ENCODE data around the gene L1CAM. TPM values are rescaled to one million over a fixed set of nuclear protein-coding genes. Genes with fewer than 3 reads are reported as not detected.

Gene L1CAM
- total RNA-seq, 5 donors from 2014 or later (not counting 1 experiment from before 2014, with no cell fraction given), result 1.4 to 6.0 (median 4.0) TPM

DNA sequence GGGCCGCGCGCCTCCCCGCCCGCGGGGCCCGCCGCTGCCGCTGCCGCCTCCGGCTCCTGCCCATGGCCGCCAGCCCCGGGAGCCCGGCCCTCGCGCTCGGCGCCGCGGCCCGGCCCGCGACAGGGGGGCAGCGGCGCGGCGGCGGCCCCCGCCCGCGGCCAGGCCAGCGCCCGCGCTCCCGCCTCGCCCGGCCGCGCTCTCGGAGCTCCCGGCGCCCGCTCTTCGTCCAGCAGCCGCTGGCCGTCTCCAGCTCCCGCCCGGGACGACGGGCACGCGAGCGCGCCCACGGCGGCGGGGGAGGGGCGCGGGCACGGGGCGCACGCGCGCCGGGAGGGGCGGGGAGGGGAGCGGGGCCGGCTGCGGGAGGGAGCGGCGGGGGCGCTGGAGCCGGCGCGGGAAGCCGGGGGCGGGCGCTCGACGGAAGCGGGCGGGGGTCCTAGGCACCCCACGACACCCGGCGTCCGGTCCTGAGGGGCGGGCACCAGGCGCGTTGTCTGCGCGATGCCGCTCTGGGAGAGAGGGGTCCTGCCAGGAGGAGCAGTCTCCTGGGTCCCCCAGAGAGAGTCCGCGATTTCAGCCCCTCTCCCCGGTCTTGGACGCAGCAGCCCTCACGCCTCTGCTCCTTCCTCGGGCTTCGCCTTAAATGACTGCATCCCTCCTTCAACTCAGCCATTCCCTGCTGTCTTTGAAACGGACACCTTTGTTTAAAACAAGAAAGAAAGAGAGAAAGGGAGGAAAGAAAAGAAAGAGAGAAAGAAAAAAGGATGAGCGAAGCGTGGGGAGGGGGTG lies 55.1 kb downstream of the L1CAM start:
- no peak overlapping the region for H3K27ac ChIP-seq (ENCODE audit: low read length)
- Mint-ChIP-seq H3K36me3 (no peaks in the 10 kb centered on the region), H3K4me3 (peak overlapping the region; percentile 31 to 64 (median 58)), H3K9me3 (no peaks in the 10 kb centered on the region), H3K27ac (no peak overlapping the region), H3K4me1 (peaks cover 13 to 23% (median 18%) of the 10 kb centered on the region in 3 donors), H3K27me3 (peaks cover 5 to 13% of the 10 kb centered on the region in 2 donors)
- H3K36me3 ChIP-seq (ENCODE audit: control insufficient read depth in 2 of 2, extremely low read depth in 1 of 2, insufficient read depth in 1 of 2, low read length in 1 of 2), result no peaks in the 10 kb centered on the region
- ATAC-seq (replicated peaks in 1 of 4) (peak in 1 of 4 experiments; percentile 36), DNase-seq (no peak)
- peak overlapping the region in 1 of 2 donors; percentile 21 for H3K4me3 ChIP-seq (ENCODE audit: control insufficient read depth in 1 of 2, extremely low read depth in 1 of 2, low read length in 1 of 2)
- peaks cover 0 to 10% of the 10 kb centered on the region in 2 experiments for H3K27me3 ChIP-seq (replicated peaks in 1 of 2; ENCODE audit: control insufficient read depth in 2 of 2, extremely low read depth in 1 of 2, insufficient read depth in 2 of 2, low read length in 1 of 2)
- ChIA-PET POLR2A (no interaction called here), CTCF (no interaction called here)
- H3K4me1 ChIP-seq (ENCODE audit: control insufficient read depth in 1 of 2, extremely low read depth in 1 of 2, insufficient read depth in 2 of 2, low read length in 2 of 2), result peaks cover 0 to 23% of the 10 kb centered on the region in 2 experiments
- 1% methylated on average over 40 of the region's 102 CpGs for WGBS (ENCODE audit: insufficient coverage)
- no peaks in the 10 kb centered on the region for H3K9me3 ChIP-seq

GRCh38 chrX:153829799-153830639 lies 56.0 kb downstream of the L1CAM start, which contains the start of gene PDZD4:
TSS of gene PDZD4 (minus strand) at chrX:153830544. CDS start at chrX:153830298, 246 bp downstream.
- ATAC-seq (replicated peaks in 1 of 4), result peak; percentile 51 to 68 (median 54)
- ChIA-PET POLR2A (no interaction called here), CTCF (no interaction called here)
- Histone ChIP-seq H3K27me3 (replicated peaks in 1 of 2; ENCODE audit: control insufficient read depth in 2 of 2, extremely low read depth in 1 of 2, insufficient read depth in 2 of 2, low read length in 1 of 2) (peaks cover 0 to 10% of the 10 kb centered on the region in 2 experiments), H3K4me3 (ENCODE audit: control insufficient read depth in 1 of 2, extremely low read depth in 1 of 2, low read length in 1 of 2) (peak within 1 kb of the TSS in 1 of 2 donors; percentile 37), H3K4me1 (ENCODE audit: control insufficient read depth in 1 of 2, extremely low read depth in 1 of 2, insufficient read depth in 2 of 2, low read length in 2 of 2) (peaks cover 0 to 25% of the 10 kb centered on the region in 2 experiments), H3K27ac (ENCODE audit: low read length) (no peak within 1 kb of the TSS), H3K9me3 (no peaks in the 10 kb centered on the region), H3K36me3 (ENCODE audit: control insufficient read depth in 2 of 2, extremely low read depth in 1 of 2, insufficient read depth in 1 of 2, low read length in 1 of 2) (no peaks in the 10 kb centered on the region)
- WGBS (ENCODE audit: insufficient coverage), result 1% methylated on average over 24 of the region's 97 CpGs
- Mint-ChIP-seq H3K27ac (peak within 1 kb of the TSS in 1 of 2 donors; percentile 65), H3K4me1 (peaks cover 16 to 23% (median 20%) of the 10 kb centered on the region in 3 donors), H3K4me3 (peak within 1 kb of the TSS; percentile 59 to 73 (median 66)), H3K9me3 (no peaks in the 10 kb centered on the region), H3K36me3 (no peaks in the 10 kb centered on the region), H3K27me3 (peaks cover 5 to 13% of the 10 kb centered on the region in 2 donors)
- peak in 2 of 35 experiments; percentile 12 to 33 for DNase-seq

DNA sequence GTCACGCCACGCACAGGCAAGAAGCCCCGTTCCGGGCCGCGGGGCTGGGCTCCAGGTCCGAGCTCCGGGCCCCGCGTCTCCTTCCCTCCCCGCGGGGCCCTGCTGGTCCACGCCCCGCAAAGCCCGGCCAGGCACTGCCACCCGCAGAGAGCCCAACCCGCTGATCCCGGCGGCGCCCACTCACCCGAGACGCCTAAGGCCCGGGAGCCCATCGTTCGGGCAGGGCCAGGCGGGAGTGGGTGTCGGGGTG lies 56.5 kb downstream of the L1CAM start:
- Histone ChIP-seq H3K27ac (ENCODE audit: low read length) (no peak overlapping the region), H3K4me1 (ENCODE audit: control insufficient read depth in 1 of 2, extremely low read depth in 1 of 2, insufficient read depth in 2 of 2, low read length in 2 of 2) (peaks cover 0 to 28% of the 10 kb centered on the region in 2 experiments), H3K9me3 (no peaks in the 10 kb centered on the region), H3K4me3 (ENCODE audit: control insufficient read depth in 1 of 2, extremely low read depth in 1 of 2, low read length in 1 of 2) (peak overlapping the region in 1 of 2 donors; percentile 37), H3K27me3 (replicated peaks in 1 of 2; ENCODE audit: control insufficient read depth in 2 of 2, extremely low read depth in 1 of 2, insufficient read depth in 2 of 2, low read length in 1 of 2) (peaks cover 0 to 10% of the 10 kb centered on the region in 2 experiments), H3K36me3 (ENCODE audit: control insufficient read depth in 2 of 2, extremely low read depth in 1 of 2, insufficient read depth in 1 of 2, low read length in 1 of 2) (no peaks in the 10 kb centered on the region)
- Mint-ChIP-seq H3K27ac (no peak overlapping the region), H3K9me3 (no peaks in the 10 kb centered on the region), H3K36me3 (no peaks in the 10 kb centered on the region), H3K4me1 (peaks cover 16 to 23% (median 20%) of the 10 kb centered on the region in 3 donors), H3K4me3 (peak overlapping the region; percentile 46 to 73 (median 66)), H3K27me3 (peaks cover 5 to 13% of the 10 kb centered on the region in 2 donors)
- ATAC-seq (replicated peaks in 1 of 4), result peak in 3 of 4 experiments; percentile 25 to 33 (median 30)
- 0% methylated on average over 4 of the region's 27 CpGs for WGBS (ENCODE audit: insufficient coverage)
- ChIA-PET CTCF (no interaction called here), POLR2A (interaction anchor here in 1 of 2 donors (1.0 kb wide), 1 partner anchor 716 kb away, joined by 11 read pairs; no protein-coding TSS in a partner anchor)
- DNase-seq, result no peak

GRCh38 chrX:153828723-153829548 lies 57.0 kb downstream of the L1CAM start:
- Histone ChIP-seq H3K27me3 (replicated peaks in 1 of 2; ENCODE audit: control insufficient read depth in 2 of 2, extremely low read depth in 1 of 2, insufficient read depth in 2 of 2, low read length in 1 of 2) (peaks cover 0 to 10% of the 10 kb centered on the region in 2 experiments), H3K4me1 (ENCODE audit: control insufficient read depth in 1 of 2, extremely low read depth in 1 of 2, insufficient read depth in 2 of 2, low read length in 2 of 2) (peaks cover 0 to 33% of the 10 kb centered on the region in 2 experiments), H3K36me3 (ENCODE audit: control insufficient read depth in 2 of 2, extremely low read depth in 1 of 2, insufficient read depth in 1 of 2, low read length in 1 of 2) (no peaks in the 10 kb centered on the region), H3K4me3 (ENCODE audit: control insufficient read depth in 1 of 2, extremely low read depth in 1 of 2, low read length in 1 of 2) (peak overlapping the region in 1 of 2 donors; percentile 37), H3K9me3 (no peaks in the 10 kb centered on the region), H3K27ac (ENCODE audit: low read length) (no peak overlapping the region)
- CTCF ChIA-PET, result no interaction called here
- DNase-seq (peak in 2 of 35 experiments; percentile 16 to 26), ATAC-seq (replicated peaks in 1 of 4) (peak; percentile 22 to 64 (median 47))
- H3K9me3 Mint-ChIP-seq, result no peaks in the 10 kb centered on the region
- WGBS (ENCODE audit: insufficient coverage), result 55% methylated on average over 22 of the region's 50 CpGs
- H3K36me3 Mint-ChIP-seq, result no peaks in the 10 kb centered on the region
- H3K4me1 Mint-ChIP-seq, result peaks cover 20 to 24% (median 23%) of the 10 kb centered on the region in 3 donors
- POLR2A ChIA-PET, result interaction anchor here in 1 of 2 donors (1.0 kb wide), 1 partner anchor 716 kb away, joined by 11 read pairs; no protein-coding TSS in a partner anchor
- H3K4me3 Mint-ChIP-seq, result peak overlapping the region; percentile 46 to 73 (median 66)
- peak overlapping the region in 1 of 2 donors; percentile 65 for H3K27ac Mint-ChIP-seq
- peaks cover 5 to 13% of the 10 kb centered on the region in 2 donors for H3K27me3 Mint-ChIP-seq

DNA sequence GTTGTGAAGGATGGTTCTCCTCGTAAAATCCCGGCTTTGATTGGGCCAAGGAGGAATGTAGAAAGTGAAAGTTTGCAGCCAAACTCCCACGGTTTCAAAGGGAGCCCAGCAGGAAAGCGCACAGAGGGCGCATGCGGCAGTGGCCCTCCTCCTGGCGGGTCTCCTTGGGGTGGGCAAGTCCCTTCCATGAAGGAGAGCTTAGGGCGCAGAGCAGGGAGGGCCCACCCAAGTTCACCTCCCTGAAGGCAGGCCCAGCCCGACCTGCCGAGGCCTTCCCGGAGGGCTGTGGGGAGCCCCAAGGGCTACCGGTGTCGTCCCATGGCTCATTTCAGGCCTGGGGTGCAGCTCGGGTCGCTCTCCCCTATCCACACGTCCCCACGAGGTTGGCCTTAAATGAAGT lies 57.7 kb downstream of the L1CAM start:
- no peak for DNase-seq
- ChIA-PET POLR2A (interaction anchor here in 1 of 2 donors (1.0 kb wide), 1 partner anchor 717 kb away, joined by 11 read pairs; no protein-coding TSS in a partner anchor), CTCF (no interaction called here)
- H3K4me1 ChIP-seq (ENCODE audit: control insufficient read depth in 1 of 2, extremely low read depth in 1 of 2, insufficient read depth in 2 of 2, low read length in 2 of 2), result peaks cover 2 to 38% of the 10 kb centered on the region in 2 experiments
- no peaks in the 10 kb centered on the region for H3K9me3 ChIP-seq
- H3K4me3 ChIP-seq (ENCODE audit: control insufficient read depth in 1 of 2, extremely low read depth in 1 of 2, low read length in 1 of 2), result no peak overlapping the region
- H3K36me3 ChIP-seq (ENCODE audit: control insufficient read depth in 2 of 2, extremely low read depth in 1 of 2, insufficient read depth in 1 of 2, low read length in 1 of 2), result no peaks in the 10 kb centered on the region
- Mint-ChIP-seq H3K4me1 (peaks cover 25 to 29% (median 28%) of the 10 kb centered on the region in 3 donors), H3K27me3 (peaks cover 5 to 13% of the 10 kb centered on the region in 2 donors), H3K9me3 (no peaks in the 10 kb centered on the region), H3K4me3 (peak overlapping the region in 2 of 3 donors; percentile 51 to 66), H3K27ac (peak overlapping the region in 1 of 2 donors; percentile 52), H3K36me3 (no peaks in the 10 kb centered on the region)
- no CpG with 5 or more reads among the region's 17 CpGs for WGBS (ENCODE audit: insufficient coverage)
- H3K27ac ChIP-seq (ENCODE audit: low read length), result no peak overlapping the region
- ATAC-seq (replicated peaks in 1 of 4), result no peak
- H3K27me3 ChIP-seq (replicated peaks in 1 of 2; ENCODE audit: control insufficient read depth in 2 of 2, extremely low read depth in 1 of 2, insufficient read depth in 2 of 2, low read length in 1 of 2), result peaks cover 0 to 10% of the 10 kb centered on the region in 2 experiments

Measured in T-cell (primary cell).